ENCODE measurements around the gene ZBTB7C. TPM values are rescaled to one million over a fixed set of nuclear protein-coding genes. Genes with fewer than 3 reads are reported as not detected.

The ZBTB7C gene
- total RNA-seq, 2 donors from 2014 or later: 1.3 to 2.3 TPM

GRCh38 chr18:47984991-47985390, 424.2 kb downstream of the ZBTB7C start:
- TF ChIP-seq POLR2A (IDR thresholded peaks at IDR 0.05): no peak
- TF ChIP-seq, protein P1, sequence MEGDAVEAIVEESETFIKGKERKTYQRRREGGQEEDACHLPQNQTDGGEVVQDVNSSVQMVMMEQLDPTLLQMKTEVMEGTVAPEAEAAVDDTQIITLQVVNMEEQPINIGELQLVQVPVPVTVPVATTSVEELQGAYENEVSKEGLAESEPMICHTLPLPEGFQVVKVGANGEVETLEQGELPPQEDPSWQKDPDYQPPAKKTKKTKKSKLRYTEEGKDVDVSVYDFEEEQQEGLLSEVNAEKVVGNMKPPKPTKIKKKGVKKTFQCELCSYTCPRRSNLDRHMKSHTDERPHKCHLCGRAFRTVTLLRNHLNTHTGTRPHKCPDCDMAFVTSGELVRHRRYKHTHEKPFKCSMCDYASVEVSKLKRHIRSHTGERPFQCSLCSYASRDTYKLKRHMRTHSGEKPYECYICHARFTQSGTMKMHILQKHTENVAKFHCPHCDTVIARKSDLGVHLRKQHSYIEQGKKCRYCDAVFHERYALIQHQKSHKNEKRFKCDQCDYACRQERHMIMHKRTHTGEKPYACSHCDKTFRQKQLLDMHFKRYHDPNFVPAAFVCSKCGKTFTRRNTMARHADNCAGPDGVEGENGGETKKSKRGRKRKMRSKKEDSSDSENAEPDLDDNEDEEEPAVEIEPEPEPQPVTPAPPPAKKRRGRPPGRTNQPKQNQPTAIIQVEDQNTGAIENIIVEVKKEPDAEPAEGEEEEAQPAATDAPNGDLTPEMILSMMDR (IDR thresholded peaks at IDR 0.05): no peak

DNA sequence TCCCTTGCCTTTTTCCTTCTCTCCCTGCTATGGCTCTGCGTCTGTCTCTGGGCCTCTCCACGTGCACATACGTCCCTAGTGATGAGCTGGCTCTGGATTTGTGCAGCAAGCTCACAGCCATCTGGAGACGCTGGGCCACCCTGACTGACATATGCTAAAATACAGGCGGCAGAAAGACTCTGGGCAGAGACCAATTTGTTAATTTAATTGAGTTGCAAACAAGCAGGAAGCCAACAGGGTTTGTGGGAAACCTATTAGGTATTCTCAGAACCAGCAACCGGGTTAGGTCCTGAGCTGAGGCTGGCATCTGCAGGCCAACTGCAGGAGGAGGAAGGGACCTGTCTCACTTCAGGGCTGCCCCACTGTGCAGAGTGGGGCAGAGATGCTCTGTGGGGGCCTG, 425.2 kb downstream of the ZBTB7C start:
- Histone ChIP-seq H3K36me3 (replicated peaks in 1 of 2; ENCODE audit: insufficient read depth in 1 of 2, low read depth in 2 of 2) (no peaks in the 10 kb centered on the region), H3K4me1 (no peaks in the 10 kb centered on the region), H3K27me3 (no peaks in the 10 kb centered on the region), H3K9me3 (no peaks in the 10 kb centered on the region), H3K4me3 (no peak overlapping the region), H3K27ac (no peak overlapping the region)
- WGBS, 2 donors: 93% methylated on average over 5 to 6 of the region's 6 CpGs
- no peak for TF ChIP-seq POLR2A (IDR thresholded peaks at IDR 0.05)
- intact Hi-C loops (cut with DNase I): no loop called here
- no peak for ATAC-seq
- DNase-seq: no peak

More at GRCh38 chr18:47984991-47985390, 424.2 kb downstream of the ZBTB7C start:
- Histone ChIP-seq H3K27me3 (no peaks in the 10 kb centered on the region), H3K4me1 (no peaks in the 10 kb centered on the region), H3K36me3 (replicated peaks in 1 of 2; ENCODE audit: insufficient read depth in 1 of 2, low read depth in 2 of 2) (no peaks in the 10 kb centered on the region), H3K4me3 (no peak overlapping the region), H3K9me3 (no peaks in the 10 kb centered on the region), H3K27ac (no peak overlapping the region)
- intact Hi-C loops (cut with DNase I): no loop called here
- WGBS, 2 donors: 57 to 63% methylated on average over 4 of the region's 4 CpGs
- peak; percentile 32 to 84 (median 64) for DNase-seq
- peak; percentile 35 for ATAC-seq

DNA sequence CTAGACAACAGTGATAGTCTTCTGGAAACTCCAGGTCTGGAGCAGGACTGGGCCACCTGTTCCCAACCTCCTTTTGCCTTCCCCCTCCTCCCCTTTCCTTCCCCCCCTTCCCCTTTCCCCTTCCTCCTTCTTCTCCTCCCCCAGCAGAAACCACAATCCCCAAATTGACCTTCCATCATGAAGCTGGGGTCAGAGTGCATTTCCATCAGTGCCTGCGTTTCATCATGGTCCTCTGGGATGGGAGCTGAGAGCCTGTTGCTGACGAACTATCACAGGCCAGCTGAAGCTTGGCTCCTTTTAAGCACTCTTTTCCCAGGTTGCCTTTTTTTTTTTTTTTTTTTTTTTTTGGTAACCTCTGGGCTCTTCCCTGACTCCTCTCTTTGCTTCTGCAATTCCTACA, 426.1 kb downstream of the ZBTB7C start:
- TF ChIP-seq, protein P1 (IDR thresholded peaks at IDR 0.05): no peak
- no peak for TF ChIP-seq POLR2A (IDR thresholded peaks at IDR 0.05)
- Histone ChIP-seq H3K9me3 (no peaks in the 10 kb centered on the region), H3K27ac (no peak overlapping the region), H3K36me3 (replicated peaks in 1 of 2; ENCODE audit: insufficient read depth in 1 of 2, low read depth in 2 of 2) (no peaks in the 10 kb centered on the region), H3K27me3 (no peaks in the 10 kb centered on the region), H3K4me1 (no peaks in the 10 kb centered on the region), H3K4me3 (no peak overlapping the region)
- DNase-seq (no peak), ATAC-seq (no peak)
- whole genome bisulfite sequencing, 2 donors: 79 to 92% methylated on average over 2 of the region's 2 CpGs
- intact Hi-C loops (cut with DNase I): no loop called here

DNA sequence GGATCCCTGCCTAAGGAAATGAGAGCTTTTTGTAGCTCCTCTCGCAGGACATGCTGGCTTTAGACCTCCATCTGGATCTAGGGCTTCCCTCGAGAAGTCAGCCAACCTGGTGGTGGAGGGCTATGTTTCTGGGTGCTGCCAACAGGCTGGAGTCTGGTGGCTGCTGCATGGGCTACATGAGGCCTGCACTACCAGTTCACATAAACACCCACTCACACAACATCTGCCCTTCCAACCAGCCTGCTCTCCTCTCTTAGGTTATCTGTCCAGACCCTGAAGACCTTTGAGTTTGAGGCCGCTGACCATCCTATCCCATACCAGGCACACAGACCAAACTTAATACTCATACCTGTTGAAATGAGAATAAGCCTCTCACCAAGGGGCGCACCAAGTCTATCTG, 427.4 kb downstream of the ZBTB7C start:
- Histone ChIP-seq H3K27me3 (no peaks in the 10 kb centered on the region), H3K27ac (no peak overlapping the region), H3K36me3 (replicated peaks in 1 of 2; ENCODE audit: insufficient read depth in 1 of 2, low read depth in 2 of 2) (no peaks in the 10 kb centered on the region), H3K4me1 (no peaks in the 10 kb centered on the region), H3K9me3 (no peaks in the 10 kb centered on the region), H3K4me3 (no peak overlapping the region)
- intact Hi-C loops (cut with DNase I): no loop called here
- no peak for DNase-seq
- TF ChIP-seq POLR2A (IDR thresholded peaks at IDR 0.05): no peak
- TF ChIP-seq, protein P1 (IDR thresholded peaks at IDR 0.05): no peak
- WGBS, 2 donors: 91 to 97% methylated on average over 2 to 4 of the region's 4 CpGs
- ATAC-seq: no peak

DNA sequence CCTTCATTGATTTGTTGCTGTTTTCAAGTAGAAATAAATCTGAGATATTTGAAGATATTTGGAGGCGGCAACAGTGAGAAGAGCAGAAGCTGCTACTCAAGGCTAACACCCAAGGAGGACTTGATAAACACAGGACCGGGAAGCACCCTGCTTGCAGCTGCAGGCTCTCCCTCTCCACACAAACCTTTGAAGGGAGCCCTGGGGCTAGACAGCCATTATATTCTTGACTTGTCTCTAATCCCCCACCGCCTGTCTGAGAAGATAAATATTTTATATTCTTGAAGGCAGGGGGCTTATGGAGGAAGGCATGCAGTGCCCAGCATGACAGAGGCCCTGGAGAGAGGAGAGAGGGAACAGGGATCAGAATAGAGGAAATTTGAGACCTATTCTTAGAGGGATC, 427.9 kb downstream of the ZBTB7C start:
- TF ChIP-seq, protein P1 (IDR thresholded peaks at IDR 0.05): no peak
- no peak for TF ChIP-seq POLR2A (IDR thresholded peaks at IDR 0.05)
- no peak for ATAC-seq

More for the DNA sequence above, 427.9 kb downstream of the ZBTB7C start:
- no peaks in the 10 kb centered on the region for H3K27me3 ChIP-seq
- no peaks in the 10 kb centered on the region for H3K4me1 ChIP-seq
- no peak overlapping the region for H3K27ac ChIP-seq
- H3K4me3 ChIP-seq: no peak overlapping the region
- WGBS, 2 donors: 77 to 84% methylated on average over 3 of the region's 3 CpGs
- DNase-seq: no peak
- no peaks in the 10 kb centered on the region for H3K36me3 ChIP-seq (replicated peaks in 1 of 2; ENCODE audit: insufficient read depth in 1 of 2, low read depth in 2 of 2)
- intact Hi-C loops (cut with DNase I): no loop called here
- no peaks in the 10 kb centered on the region for H3K9me3 ChIP-seq

All from body of pancreas (tissue), 4 donors.